Embryonic facial prominence (tissue), 1 donor: Measurements from ENCODE around the gene ENO4.

Experiments used
- DNase-seq: peaks from one replicate; pipeline ENCODE4 v3.0.0-alpha.2; 2016; ENCODE audit errors: extremely low spot score

Gene ENO4

GRCh38 chr10:116913695-116914094 lies 64.4 kb downstream of the ENO4 start:
- no peak for DNase-seq

GRCh38 chr10:116915340-116915739 lies 66.0 kb downstream of the ENO4 start:
- no peak for DNase-seq

- no peak for DNase-seq
Measured at GRCh38 chr10:116917481-116917880, 68.2 kb downstream of the ENO4 start.

DNA sequence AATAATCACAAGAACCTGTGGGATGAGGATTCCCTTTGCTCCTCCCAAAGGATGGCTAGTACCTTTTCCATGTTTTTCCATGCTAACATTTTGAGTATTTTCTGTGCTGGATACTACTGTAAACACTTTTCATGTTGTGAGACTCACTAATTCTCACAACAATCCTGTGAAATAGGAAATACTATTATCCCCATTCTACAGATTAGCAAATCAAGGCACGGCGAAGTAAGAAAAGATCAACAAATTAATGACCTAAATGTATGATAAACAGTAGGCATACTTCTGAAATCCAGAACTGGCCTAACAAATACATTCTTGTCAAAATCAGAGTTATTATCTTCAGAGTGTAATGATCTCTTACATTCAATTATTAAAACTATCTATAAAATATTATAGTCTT lies 69.3 kb downstream of the ENO4 start:
- DNase-seq = no peak

DNA sequence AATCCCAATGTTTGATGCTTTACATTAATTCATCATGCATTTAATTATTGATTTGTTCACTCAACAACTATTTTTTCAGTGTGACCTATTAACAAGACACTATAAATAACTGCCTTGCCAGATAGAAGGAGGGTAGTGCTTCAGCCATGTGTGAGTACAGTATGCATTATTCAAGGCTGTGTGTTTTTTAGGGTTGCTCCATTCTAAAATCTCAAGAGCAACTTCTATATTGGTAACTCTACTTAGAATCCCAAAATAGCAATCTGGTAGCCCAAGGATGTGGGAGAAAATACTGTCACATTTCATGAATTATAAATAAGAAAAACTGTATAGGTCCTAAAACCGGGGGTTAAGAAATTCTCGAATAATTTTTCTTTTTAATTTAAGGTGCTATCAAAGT lies 69.9 kb downstream of the ENO4 start:
- no peak for DNase-seq

DNA sequence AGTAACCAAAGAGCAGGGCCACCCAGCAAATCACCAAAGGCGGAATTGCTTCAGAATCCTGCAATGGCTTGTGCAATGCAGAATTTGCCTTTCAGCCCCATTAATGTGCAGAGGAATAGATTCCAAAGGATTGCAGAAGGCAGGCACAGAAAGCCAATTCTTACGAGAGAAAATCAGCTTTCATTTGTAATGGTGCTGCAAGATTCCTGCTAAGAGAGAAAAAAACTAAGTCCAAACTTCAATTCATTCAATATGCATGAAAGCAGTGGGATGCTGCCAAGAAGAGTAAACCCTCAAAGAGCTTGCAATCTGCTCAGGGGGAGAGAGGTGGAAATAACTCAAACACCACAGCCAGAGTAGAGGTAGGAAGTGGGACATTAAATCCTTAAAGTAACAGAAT lies 70.4 kb downstream of the ENO4 start:
- DNase-seq = no peak

GRCh38 chr10:116925056-116925455 lies 75.8 kb downstream of the ENO4 start:
- DNase-seq = no peak

- DNase-seq = no peak
Measured at GRCh38 chr10:116926426-116926825, 77.1 kb downstream of the ENO4 start.

DNA sequence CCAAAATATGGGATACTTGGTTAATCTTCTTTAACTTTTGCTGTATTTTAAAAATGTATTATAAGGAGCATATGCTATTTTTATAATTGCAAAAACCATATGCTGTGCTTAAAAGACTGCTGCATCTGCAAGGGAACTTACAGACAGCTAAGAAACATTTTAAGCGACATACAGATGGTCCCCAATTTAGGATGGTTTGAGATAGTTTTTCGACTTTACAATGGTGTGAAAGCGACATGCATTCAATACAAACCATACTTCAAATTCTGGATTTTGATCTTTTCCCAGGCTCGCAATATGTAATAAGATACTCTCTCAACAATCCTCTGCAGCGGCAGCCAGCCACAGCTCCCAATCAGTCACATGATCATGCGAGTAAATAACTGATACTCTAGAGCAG lies 82.5 kb downstream of the ENO4 start:
- DNase-seq = no peak
